ENCODE measurements around the gene ESRRB.
A peak's percentile ranks its signal among the peaks of the same experiment; 100 is the strongest.

ESRRB gene

GRCh38 chr14:76408877-76409276, 32.9 kb downstream of the ESRRB start:
- DNase-seq, result no peak

GRCh38 chr14:76412501-76412900, 36.6 kb downstream of the ESRRB start:
- no peak for DNase-seq

- DNase-seq, result no peak
Measured at GRCh38 chr14:76413106-76413961, 37.4 kb downstream of the ESRRB start.

GRCh38 chr14:76413962-76414600, 38.1 kb downstream of the ESRRB start:
- DNase-seq, result no peak

GRCh38 chr14:76419399-76419798, 43.5 kb downstream of the ESRRB start:
- no peak for DNase-seq

GRCh38 chr14:76420827-76421226, 44.9 kb downstream of the ESRRB start:
- no peak for DNase-seq

GRCh38 chr14:76421662-76422061, 45.7 kb downstream of the ESRRB start:
- DNase-seq, result no peak

- no peak for DNase-seq
Measured at GRCh38 chr14:76422662-76423061, 46.7 kb downstream of the ESRRB start.

GRCh38 chr14:76423534-76423933, 47.6 kb downstream of the ESRRB start:
- no peak for DNase-seq

GRCh38 chr14:76424359-76424758, 48.4 kb downstream of the ESRRB start:
- DNase-seq, result no peak

GRCh38 chr14:76426161-76426696, 50.3 kb downstream of the ESRRB start:
- no peak for DNase-seq

- DNase-seq, result no peak
Measured at GRCh38 chr14:76428611-76429010, 52.7 kb downstream of the ESRRB start.

GRCh38 chr14:76430017-76430416, 54.1 kb downstream of the ESRRB start:
- no peak for DNase-seq

GRCh38 chr14:76430475-76430980, 54.6 kb downstream of the ESRRB start:
- no peak for DNase-seq

- DNase-seq, result no peak
Measured at GRCh38 chr14:76431538-76431937, 55.6 kb downstream of the ESRRB start.

- DNase-seq, result no peak
Measured at GRCh38 chr14:76432827-76433752, 57.2 kb downstream of the ESRRB start.

GRCh38 chr14:76434220-76434619, 58.3 kb downstream of the ESRRB start:
- DNase-seq, result no peak

GRCh38 chr14:76439237-76439775, 63.4 kb downstream of the ESRRB start:
- DNase-seq, result no peak

GRCh38 chr14:76446486-76446885, 70.5 kb downstream of the ESRRB start:
- DNase-seq, result no peak

- no peak for DNase-seq
Measured at GRCh38 chr14:76446921-76447320, 71.0 kb downstream of the ESRRB start.

- no peak for DNase-seq
Measured at GRCh38 chr14:76450476-76450875, 74.5 kb downstream of the ESRRB start.

GRCh38 chr14:76456200-76456599, 80.3 kb downstream of the ESRRB start:
- peak; percentile 56 for DNase-seq

All from suppressor macrophage treated with lipopolysaccharide for 4 hours (primary cell).